GM21737 (cell line): ENCODE data around the gene URB2.
"Not testable (repeated sequence)": the region's sequence is repeated elsewhere in the genome, so short reads cannot be mapped to it uniquely, and the experiment has no call there.

Source experiments
- ATAC-seq: cut with Tn5 transposase; IDR thresholded peaks from one replicate; pipeline ENCODE4 v1.9.1; 2021; ENCODE audit warnings: mild to moderate bottlenecking, moderate library complexity; ENCODE audit not compliant: unreplicated experiment

URB2 gene

GRCh38 chr1:229613938-229614337, 12.1 kb upstream of the URB2 start:
- ATAC-seq: no peak

GRCh38 chr1:229614701-229615100, 11.3 kb upstream of the URB2 start:
- no peak for ATAC-seq

DNA sequence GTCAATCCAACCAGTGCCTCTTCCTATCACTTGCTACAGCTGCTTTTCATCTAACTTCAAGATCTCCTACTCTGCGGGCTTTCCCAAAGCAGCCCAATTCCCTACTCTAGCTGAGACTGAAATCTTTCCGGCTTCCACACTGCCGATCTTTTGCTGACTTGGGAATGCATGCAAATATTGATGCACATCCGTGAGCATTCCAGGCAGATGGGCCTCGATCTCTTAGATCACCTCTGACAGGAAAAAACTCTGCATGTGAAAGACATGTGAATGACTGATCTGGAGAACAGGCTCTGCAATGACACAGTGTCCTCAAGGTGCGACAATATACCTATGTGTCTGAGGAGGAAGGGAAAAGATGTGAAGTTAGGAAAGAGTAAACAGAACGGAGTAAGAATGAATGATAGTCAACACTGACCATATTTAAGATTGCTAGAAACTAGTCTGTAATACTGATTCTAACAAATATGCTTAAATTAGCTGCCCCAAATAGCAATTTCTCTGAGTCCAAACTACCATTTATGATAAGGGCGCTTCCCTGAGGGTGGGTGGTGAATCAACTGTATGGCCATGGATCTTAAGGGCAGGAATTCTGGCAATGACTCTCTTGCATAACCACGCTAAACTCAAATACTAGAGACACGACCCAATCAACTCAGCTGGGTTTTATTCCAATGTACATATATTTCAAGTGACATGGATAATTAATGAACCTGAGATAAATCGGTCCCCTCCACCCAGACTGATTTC, 8.5 kb upstream of the URB2 start:
- no peak for ATAC-seq

- ATAC-seq: no peak
Measured at GRCh38 chr1:229619002-229619401, 7.0 kb upstream of the URB2 start.

DNA sequence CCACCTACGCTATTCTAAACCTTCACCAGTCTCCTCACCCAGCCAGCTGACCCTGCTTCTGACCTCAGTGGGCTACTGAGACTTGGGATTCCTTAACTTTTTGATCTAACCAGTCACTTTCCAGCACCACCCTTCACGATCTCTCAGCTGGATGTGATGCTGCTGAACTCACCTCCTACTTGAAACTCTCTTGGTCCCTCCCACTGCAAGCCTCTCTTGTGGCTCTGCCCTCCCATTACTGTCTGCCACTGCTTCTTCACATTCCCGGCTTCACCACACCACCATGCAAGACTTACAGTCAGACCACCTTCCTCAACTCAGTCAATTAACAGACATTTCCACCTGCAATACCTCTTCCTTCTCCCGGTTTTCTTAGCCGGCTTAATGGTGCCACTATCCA, 6.4 kb upstream of the URB2 start:
- ATAC-seq: no peak

- ATAC-seq: no peak
Measured at GRCh38 chr1:229620876-229621275, 5.2 kb upstream of the URB2 start.

- ATAC-seq: no peak
Measured at GRCh38 chr1:229621663-229622062, 4.4 kb upstream of the URB2 start.

- ATAC-seq: not testable (repeated sequence)
Measured at GRCh38 chr1:229622641-229623120, 3.4 kb upstream of the URB2 start.

GRCh38 chr1:229623225-229623624, 2.8 kb upstream of the URB2 start:
- no peak for ATAC-seq

DNA sequence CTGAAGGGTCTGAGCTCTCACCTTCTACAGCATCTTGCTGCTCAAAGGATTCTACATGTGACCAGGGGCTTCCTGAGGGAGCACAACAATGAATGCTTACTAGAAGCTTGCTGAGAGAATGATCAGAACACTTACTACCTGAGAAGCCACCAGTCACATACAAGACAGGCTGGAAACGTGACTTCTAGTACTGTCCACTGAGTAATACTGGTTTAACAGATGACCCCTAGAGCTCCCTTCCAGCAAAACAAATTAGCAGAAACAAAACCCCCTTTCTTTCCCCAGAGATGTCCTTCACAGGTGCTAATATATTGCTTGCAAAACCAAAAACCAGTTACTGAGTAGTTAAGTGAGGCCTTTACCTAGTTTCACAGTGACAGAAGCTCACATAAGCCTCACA, 2.2 kb upstream of the URB2 start:
- ATAC-seq: no peak

GRCh38 chr1:229624521-229625070, 1.5 kb upstream of the URB2 start:
- ATAC-seq: no peak

DNA sequence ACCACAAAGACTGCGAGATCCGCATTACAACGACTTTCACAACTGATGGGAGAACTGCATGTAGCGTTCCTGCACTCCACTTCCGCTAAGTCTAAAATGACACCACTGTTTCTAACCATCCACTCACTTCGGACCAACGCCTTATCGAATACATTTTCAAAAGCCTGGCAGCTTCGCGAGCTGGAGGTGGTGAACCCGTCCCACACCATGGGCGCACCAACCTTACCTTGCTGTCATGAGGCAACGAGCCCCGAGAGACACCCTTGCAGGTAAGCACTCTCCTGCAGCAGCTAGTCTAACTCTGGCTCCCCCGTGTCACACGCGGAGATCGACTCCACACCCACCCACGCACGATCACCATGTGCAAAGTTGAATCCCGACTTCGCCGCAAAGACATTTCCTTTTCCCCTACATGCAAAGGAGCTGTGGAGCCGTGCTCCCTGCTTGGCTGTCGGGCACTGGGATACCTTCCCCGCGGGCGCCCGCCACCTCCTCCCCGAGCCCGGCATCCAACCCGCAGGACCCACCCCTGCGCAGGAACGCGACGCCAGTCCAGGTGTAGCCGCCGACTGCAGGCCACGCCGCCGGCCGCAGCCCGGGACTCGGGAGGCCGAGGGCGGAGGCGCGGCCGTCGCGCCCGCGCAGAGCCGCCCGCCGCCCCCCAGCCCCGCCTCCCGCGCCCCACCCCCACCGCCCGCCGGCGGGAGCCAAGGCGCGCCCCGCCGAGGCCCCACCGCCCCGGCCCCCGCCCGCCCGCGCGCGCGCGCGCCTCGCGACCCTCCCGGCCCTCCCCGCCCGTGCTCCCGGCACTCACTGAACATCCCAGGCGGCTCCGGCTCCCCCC, 754 bp upstream of the URB2 start:
- ATAC-seq: peak; percentile 37

DNA sequence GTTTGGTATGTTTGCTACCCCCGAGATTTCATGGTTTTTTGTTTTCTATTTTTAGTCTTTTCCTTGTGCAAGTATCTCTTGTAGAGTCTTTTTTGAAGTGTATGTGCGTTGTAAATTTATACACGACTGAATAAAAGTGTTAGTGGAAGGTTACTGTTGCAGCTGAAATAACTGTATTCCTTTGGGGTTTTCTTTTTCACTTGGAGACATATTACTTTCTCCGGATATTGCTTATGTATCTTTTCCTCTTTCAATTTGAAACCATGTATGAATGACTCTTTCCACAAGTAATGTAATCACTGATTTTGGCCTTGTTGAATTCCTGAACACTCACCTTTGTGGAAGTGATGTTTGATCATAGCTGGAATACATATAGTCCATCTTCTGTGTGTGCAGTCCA, 956 bp downstream of the URB2 start:
- no peak for ATAC-seq

GRCh38 chr1:229629261-229629660, 3.2 kb downstream of the URB2 start:
- ATAC-seq: no peak

DNA sequence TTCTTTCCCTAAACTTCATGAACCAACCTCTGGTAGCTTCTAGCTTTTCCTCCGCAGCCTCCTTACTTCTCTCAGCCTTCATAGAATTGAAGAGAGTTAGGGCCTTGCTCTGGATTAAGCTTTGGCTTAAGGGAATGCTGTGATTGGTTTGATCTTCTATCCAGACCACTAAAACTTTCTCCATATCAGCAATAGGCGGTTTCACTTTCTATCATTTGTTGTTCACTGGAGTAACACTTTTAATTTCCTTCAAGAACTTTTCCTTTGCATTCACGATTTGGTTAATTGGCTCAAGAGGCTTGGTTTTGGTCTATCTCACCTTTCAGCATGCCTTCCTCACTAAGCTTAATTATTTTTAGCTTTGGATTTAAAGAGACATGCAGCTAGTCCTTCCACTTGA, 5.1 kb downstream of the URB2 start:
- no peak for ATAC-seq

DNA sequence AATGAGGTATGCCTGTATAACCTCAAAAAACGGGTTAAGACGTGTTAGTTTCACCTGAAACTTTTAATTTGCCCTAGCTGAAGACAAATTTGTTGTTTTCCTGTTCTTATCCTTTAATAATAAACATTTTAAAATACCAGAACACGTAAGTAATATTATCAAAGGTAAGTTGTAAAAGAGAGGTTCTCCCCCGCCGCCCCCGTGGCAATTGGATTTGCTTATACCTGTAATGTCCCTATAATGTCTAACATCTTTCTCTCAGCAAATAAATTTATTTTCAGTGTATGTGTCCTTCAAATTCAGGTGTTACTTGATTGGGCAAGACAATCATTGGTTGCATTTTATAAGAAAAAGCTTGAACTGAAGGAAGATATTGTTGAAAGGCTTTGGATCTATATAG, 5.9 kb downstream of the URB2 start:
- ATAC-seq: no peak

DNA sequence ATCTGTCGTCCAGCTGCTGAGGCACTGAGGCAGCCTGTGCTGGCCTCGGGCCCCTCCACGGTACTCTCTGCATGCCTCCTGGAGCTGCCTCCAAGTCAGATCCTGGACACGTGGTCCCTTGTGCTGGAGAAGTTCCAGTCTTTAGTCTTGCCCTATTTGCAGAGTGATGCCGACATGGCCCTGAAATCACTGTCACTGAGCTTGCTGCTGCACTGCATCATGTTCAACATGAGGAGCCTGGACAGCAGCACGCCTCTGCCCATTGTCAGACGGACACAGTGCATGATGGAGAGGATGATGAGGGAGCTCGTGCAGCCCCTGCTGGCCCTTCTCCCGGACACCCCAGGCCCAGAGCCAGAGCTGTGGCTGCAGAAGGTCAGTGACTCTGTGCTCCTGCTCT, 10.0 kb downstream of the URB2 start:
- ATAC-seq: no peak

- no peak for ATAC-seq
Measured at GRCh38 chr1:229637746-229638145, 11.7 kb downstream of the URB2 start.

DNA sequence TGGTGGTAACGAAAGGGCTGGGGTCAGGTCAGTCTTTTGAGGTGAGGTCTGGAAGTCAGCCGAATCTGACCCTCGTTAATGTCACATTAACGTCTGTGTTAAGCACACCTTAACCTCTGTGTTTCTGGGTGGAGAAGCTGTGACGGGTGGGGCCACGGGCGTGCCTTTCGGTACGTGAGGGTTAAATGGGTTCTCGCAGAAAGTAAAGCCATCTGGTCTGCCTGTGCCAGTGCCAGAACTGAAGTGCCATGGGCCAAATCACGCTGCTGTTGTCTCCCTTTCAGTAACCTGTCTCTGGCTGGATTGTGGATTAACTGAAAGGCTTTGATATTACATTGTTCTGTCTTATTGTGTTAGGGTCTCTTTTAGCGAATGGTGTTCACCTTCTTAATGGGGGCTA, 14.4 kb downstream of the URB2 start:
- no peak for ATAC-seq

DNA sequence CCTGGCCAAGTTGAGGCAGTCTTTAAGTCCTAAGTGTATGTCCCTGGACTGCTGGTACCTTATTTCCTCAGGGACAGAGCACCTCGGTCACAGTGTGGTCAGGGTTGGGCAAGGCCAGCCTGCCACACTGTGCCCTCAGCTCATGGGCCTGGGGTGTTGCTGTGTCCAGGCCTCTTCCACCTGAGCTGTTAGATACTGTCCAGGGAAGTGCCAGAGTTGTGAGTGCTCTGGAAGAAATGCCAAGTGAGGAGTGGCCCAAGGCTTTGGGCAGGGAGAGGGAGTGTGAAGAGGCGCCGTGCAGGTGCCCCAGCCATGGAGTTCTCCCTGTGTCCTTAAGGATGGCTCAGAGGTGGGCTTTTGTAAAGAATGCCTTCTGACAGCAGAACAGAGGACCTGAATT, 15.3 kb downstream of the URB2 start:
- ATAC-seq: no peak

DNA sequence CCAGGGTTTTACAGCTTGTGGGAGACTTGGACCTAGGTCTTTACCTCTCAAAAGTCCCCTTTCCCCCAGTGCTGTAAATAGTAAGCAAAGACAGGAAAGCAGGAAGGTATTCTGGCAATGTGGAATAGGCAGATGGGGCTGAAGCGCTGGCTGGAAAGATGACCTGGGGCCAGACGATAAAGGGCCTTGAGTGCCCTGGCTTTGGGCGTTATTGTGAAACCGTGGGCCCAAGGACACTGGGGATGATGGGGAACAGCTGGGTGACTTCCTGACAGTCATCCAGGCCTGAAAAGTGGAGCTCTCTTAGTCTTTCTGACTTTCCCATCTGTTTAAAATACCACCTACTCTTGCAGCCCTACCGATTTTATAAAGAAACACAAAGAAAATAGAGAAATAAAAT, 16.3 kb downstream of the URB2 start:
- ATAC-seq: no peak

- ATAC-seq: no peak
Measured at GRCh38 chr1:229642970-229643369, 16.9 kb downstream of the URB2 start.
